ENCODE measurements around the gene ARAP2. TPM values are rescaled to one million over a fixed set of nuclear protein-coding genes. Genes with fewer than 3 reads are reported as not detected.
"Not testable (repeated sequence)": the region's sequence is repeated elsewhere in the genome, so short reads cannot be mapped to it uniquely, and the experiment has no call there.

Gene ARAP2
- total RNA-seq, 1 experiment from 2014 or later: 30.0 TPM

DNA sequence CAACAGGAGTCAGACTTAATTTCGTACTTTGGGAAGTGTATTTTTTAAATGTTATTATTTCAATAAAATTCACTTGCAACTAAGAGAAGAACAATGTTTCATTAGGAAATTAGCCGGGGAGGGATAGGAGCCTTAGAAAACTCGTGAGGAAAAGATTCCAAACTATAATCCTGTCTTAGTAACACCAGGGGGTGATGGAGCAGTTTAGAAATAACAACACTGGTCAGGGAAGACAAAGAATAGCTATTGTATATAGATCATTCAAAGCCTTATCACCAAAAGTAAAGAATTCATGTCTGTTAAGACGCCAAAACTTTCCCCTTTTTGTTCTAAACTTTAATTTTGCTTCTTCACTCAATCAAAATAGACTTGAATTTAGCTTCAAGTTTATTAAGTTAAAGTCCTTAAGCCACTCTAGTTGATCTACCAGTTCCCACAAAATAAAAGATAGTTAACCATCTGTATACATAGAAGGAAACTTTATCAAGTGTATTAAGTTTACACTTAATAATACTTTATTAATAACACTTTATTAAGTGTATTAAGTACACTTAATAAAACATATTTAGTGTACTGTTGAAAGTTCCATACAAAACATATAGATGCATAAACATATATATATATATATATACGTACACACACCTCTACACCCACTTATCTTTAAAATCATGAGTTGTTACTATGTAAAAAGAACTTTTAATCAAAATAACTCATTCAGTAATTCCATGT, 60.5 kb downstream of the ARAP2 start:
- Mint-ChIP-seq H3K4me1 (ENCODE audit: low read depth, unreplicated experiment) (peaks cover 6% of the 10 kb centered on the region), H3K27me3 (ENCODE audit: unreplicated experiment) (no peaks in the 10 kb centered on the region), H3K9me3 (ENCODE audit: low read depth, unreplicated experiment) (no peaks in the 10 kb centered on the region), H3K4me3 (ENCODE audit: low read depth, unreplicated experiment) (no peak overlapping the region), H3K27ac (ENCODE audit: unreplicated experiment) (no peak overlapping the region), H3K36me3 (ENCODE audit: insufficient read depth, unreplicated experiment) (peaks cover 5% of the 10 kb centered on the region)
- no peak for DNase-seq
- CTCF ChIA-PET: no interaction called here
- intact Hi-C loops (cut with micrococcal nuclease; ENCODE audit: unreplicated experiment): loop anchor here (10.0 kb wide), 1 partner anchor 249 kb away; no protein-coding TSS in a partner anchor
- TF ChIP-seq, protein P1, sequence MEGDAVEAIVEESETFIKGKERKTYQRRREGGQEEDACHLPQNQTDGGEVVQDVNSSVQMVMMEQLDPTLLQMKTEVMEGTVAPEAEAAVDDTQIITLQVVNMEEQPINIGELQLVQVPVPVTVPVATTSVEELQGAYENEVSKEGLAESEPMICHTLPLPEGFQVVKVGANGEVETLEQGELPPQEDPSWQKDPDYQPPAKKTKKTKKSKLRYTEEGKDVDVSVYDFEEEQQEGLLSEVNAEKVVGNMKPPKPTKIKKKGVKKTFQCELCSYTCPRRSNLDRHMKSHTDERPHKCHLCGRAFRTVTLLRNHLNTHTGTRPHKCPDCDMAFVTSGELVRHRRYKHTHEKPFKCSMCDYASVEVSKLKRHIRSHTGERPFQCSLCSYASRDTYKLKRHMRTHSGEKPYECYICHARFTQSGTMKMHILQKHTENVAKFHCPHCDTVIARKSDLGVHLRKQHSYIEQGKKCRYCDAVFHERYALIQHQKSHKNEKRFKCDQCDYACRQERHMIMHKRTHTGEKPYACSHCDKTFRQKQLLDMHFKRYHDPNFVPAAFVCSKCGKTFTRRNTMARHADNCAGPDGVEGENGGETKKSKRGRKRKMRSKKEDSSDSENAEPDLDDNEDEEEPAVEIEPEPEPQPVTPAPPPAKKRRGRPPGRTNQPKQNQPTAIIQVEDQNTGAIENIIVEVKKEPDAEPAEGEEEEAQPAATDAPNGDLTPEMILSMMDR (IDR thresholded peaks at IDR 0.05; ENCODE audit: unreplicated experiment): no peak
- no TSS peak for BruUV-seq (replicated peaks)

DNA sequence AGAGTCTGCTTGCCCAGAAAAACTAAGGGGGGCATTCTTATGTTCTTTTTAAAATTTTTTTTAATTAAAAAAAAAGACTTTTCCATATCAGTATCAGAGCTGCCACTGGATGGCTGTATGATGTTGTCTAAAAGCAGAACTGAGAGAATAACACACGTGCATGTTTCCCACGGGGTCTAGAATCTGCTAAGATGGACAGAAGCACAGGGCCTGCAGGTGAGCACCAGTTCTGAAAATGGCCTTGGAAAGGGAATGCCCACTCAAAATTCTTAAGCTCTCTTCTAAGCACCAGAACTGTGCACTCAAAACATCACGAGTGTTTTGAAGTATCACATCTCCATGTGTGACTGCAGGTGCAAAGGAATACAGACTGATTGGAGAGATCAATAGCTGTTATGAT, 61.1 kb downstream of the ARAP2 start:
- TF ChIP-seq, protein P1 (IDR thresholded peaks at IDR 0.05; ENCODE audit: unreplicated experiment): no peak
- CTCF ChIA-PET: no interaction called here
- Mint-ChIP-seq H3K9me3 (ENCODE audit: low read depth, unreplicated experiment) (no peaks in the 10 kb centered on the region), H3K27me3 (ENCODE audit: unreplicated experiment) (no peaks in the 10 kb centered on the region), H3K4me3 (ENCODE audit: low read depth, unreplicated experiment) (no peak overlapping the region), H3K27ac (ENCODE audit: unreplicated experiment) (no peak overlapping the region), H3K36me3 (ENCODE audit: insufficient read depth, unreplicated experiment) (peaks cover 5% of the 10 kb centered on the region), H3K4me1 (ENCODE audit: low read depth, unreplicated experiment) (peaks cover 12% of the 10 kb centered on the region)
- BruUV-seq (replicated peaks): no TSS peak
- DNase-seq: no peak
- intact Hi-C loops (cut with micrococcal nuclease; ENCODE audit: unreplicated experiment): loop anchor here (10.0 kb wide), 1 partner anchor 248 kb away; no protein-coding TSS in a partner anchor

DNA sequence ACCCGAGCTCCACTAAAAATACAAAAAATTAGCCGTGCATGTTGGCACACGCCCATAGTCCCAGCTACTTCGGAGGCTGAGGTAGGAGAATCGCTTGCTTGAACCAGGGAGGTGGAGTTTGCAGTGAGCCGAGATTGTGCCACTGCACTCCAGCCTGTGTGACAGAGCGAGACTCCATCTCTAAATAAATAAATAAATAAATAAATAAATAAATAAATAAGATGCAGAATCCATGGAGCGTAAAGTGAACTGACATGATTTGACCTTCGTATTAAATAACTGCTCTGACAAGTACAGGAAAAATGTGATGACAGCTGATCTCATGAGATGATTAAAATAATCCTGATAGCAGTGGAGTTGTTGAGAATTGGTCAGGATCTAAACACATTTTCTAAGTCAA, 62.0 kb downstream of the ARAP2 start:
- H3K4me1 Mint-ChIP-seq (ENCODE audit: low read depth, unreplicated experiment): peaks cover 13% of the 10 kb centered on the region
- DNase-seq; H3K4me3 Mint-ChIP-seq (ENCODE audit: low read depth, unreplicated experiment); H3K27me3 Mint-ChIP-seq (ENCODE audit: unreplicated experiment); BruUV-seq (replicated peaks); H3K9me3 Mint-ChIP-seq (ENCODE audit: low read depth, unreplicated experiment); H3K27ac Mint-ChIP-seq (ENCODE audit: unreplicated experiment); CTCF ChIA-PET; H3K36me3 Mint-ChIP-seq (ENCODE audit: insufficient read depth, unreplicated experiment): not testable (repeated sequence)
- intact Hi-C loops (cut with micrococcal nuclease; ENCODE audit: unreplicated experiment): loop anchor here (10.0 kb wide), 1 partner anchor 248 kb away; no protein-coding TSS in a partner anchor

DNA sequence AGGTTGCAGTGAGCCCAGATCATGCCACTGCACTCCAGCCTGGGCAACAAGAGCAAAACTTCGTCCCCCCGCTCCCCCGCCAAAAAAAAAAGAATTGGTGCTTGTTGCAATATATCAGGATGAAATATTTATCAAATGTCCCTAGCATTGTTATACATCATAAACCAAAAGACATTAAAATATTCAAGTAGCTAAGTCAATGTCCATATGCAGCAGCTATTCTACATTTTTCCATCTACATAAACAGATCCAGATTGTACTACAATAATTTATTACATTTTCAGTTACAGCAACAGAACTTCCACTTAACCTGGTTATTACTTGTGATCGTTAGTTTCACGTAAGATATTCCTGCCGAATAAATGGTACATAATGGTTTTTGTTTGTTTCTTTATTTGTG, 64.1 kb downstream of the ARAP2 start:
- TF ChIP-seq, protein P1 (IDR thresholded peaks at IDR 0.05; ENCODE audit: unreplicated experiment): no peak
- Mint-ChIP-seq H3K36me3 (ENCODE audit: insufficient read depth, unreplicated experiment) (peaks cover 5% of the 10 kb centered on the region), H3K27ac (ENCODE audit: unreplicated experiment) (no peak overlapping the region), H3K27me3 (ENCODE audit: unreplicated experiment) (no peaks in the 10 kb centered on the region), H3K4me1 (ENCODE audit: low read depth, unreplicated experiment) (peaks cover 13% of the 10 kb centered on the region), H3K4me3 (ENCODE audit: low read depth, unreplicated experiment) (no peak overlapping the region), H3K9me3 (ENCODE audit: low read depth, unreplicated experiment) (no peaks in the 10 kb centered on the region)
- intact Hi-C loops (cut with micrococcal nuclease; ENCODE audit: unreplicated experiment): loop anchor here (10.0 kb wide), 1 partner anchor 245 kb away; no protein-coding TSS in a partner anchor
- CTCF ChIA-PET: interaction anchor here (0.8 kb wide), 1 partner anchor 106 kb away, joined by 4 read pairs; no protein-coding TSS in a partner anchor
- DNase-seq: no peak
- BruUV-seq (replicated peaks): no TSS peak

DNA sequence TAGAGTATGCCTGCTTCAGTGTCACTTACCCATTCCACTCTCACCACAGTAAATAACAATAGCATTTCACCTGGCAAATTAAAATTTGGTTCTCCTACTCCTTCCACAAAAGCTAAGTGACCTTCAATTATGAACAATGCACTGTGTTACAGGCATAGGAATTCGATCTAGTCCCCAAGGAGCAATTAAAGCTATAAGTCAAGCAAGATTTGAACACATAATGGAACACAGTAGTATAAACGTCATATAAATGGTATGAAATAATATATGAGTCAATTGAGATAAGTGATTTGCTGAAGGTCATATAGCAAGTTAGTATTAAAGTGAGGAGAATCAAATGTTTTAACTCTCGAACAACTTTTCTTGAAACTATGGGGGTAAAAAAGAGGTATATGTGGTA, 65.8 kb downstream of the ARAP2 start:
- Mint-ChIP-seq H3K9me3 (ENCODE audit: low read depth, unreplicated experiment) (no peaks in the 10 kb centered on the region), H3K4me1 (ENCODE audit: low read depth, unreplicated experiment) (peaks cover 13% of the 10 kb centered on the region), H3K4me3 (ENCODE audit: low read depth, unreplicated experiment) (no peak overlapping the region), H3K27me3 (ENCODE audit: unreplicated experiment) (no peaks in the 10 kb centered on the region), H3K36me3 (ENCODE audit: insufficient read depth, unreplicated experiment) (peaks cover 5% of the 10 kb centered on the region), H3K27ac (ENCODE audit: unreplicated experiment) (peak overlapping the region; percentile 17)
- DNase-seq: no peak
- CTCF ChIA-PET: no interaction called here
- intact Hi-C loops (cut with micrococcal nuclease; ENCODE audit: unreplicated experiment): no loop called here
- BruUV-seq (replicated peaks): no TSS peak
- TF ChIP-seq, protein P1 (IDR thresholded peaks at IDR 0.05; ENCODE audit: unreplicated experiment): no peak
